Muscle layer of duodenum (tissue), 2 donors: ENCODE measurements around the gene RABGAP1.

Experiments used
- H3K27ac ChIP-seq: one replicate; pipeline ENCODE4 v1.7.0; 2013; ENCODE audit warnings: mild to moderate bottlenecking, low read length
- H3K27me3 ChIP-seq: one replicate; pipeline ENCODE4 v1.7.0; 2013; ENCODE audit warnings: low read depth, mild to moderate bottlenecking, control low read depth, low read length
- H3K36me3 ChIP-seq, 2 donors: one replicate each; pipeline ENCODE4 v1.7.0; 2013; ENCODE audit warnings: low read length in 2 of 2, control low read depth in 1 of 2, mild to moderate bottlenecking in 1 of 2; ENCODE audit not compliant: insufficient read depth in 2 of 2, control insufficient read depth in 1 of 2
- H3K4me1 ChIP-seq, 2 donors: one replicate each; pipeline ENCODE4 v1.7.0; 2013; ENCODE audit warnings: low read length in 2 of 2, mild to moderate bottlenecking in 2 of 2, control low read depth in 1 of 2, moderate library complexity in 1 of 2; ENCODE audit not compliant: insufficient read depth in 2 of 2, control insufficient read depth in 1 of 2
- H3K4me3 ChIP-seq, 2 donors: one replicate each; pipeline ENCODE4 v1.7.0; 2013; ENCODE audit warnings: low read length in 2 of 2, low read depth in 1 of 2, mild to moderate bottlenecking in 1 of 2
- H3K9me3 ChIP-seq, 2 donors: one replicate each; pipeline ENCODE4 v1.7.0; 2013; ENCODE audit warnings: low read length in 2 of 2, control low read depth in 1 of 2, mild to moderate bottlenecking in 1 of 2; ENCODE audit not compliant: control insufficient read depth in 1 of 2
- donor health status: healthy.

RABGAP1 gene

GRCh38 chr9:123087359-123087888 lies 146.6 kb downstream of the RABGAP1 start:
- Histone ChIP-seq H3K36me3 (peaks cover 57 to 64% of the 10 kb centered on the region in 2 donors), H3K9me3 (no peaks in the 10 kb centered on the region)

GRCh38 chr9:123089040-123089439 lies 148.2 kb downstream of the RABGAP1 start:
- no peaks in the 10 kb centered on the region for H3K4me1 ChIP-seq
- H3K4me3 ChIP-seq: no peak overlapping the region
- no peaks in the 10 kb centered on the region for H3K9me3 ChIP-seq
- H3K27ac ChIP-seq: no peak overlapping the region
- H3K36me3 ChIP-seq: peaks cover 56 to 66% of the 10 kb centered on the region in 2 donors
- no peaks in the 10 kb centered on the region for H3K27me3 ChIP-seq

More at GRCh38 chr9:123087359-123087888, 146.6 kb downstream of the RABGAP1 start:
- no peaks in the 10 kb centered on the region for H3K4me1 ChIP-seq
- no peaks in the 10 kb centered on the region for H3K27me3 ChIP-seq
- no peak overlapping the region for H3K4me3 ChIP-seq
- H3K27ac ChIP-seq: no peak overlapping the region

GRCh38 chr9:123089790-123090189 lies 149.0 kb downstream of the RABGAP1 start:
- peaks cover 51 to 59% of the 10 kb centered on the region in 2 donors for H3K36me3 ChIP-seq
- no peak overlapping the region for H3K4me3 ChIP-seq
- no peaks in the 10 kb centered on the region for H3K9me3 ChIP-seq
- H3K27me3 ChIP-seq: no peaks in the 10 kb centered on the region
- H3K27ac ChIP-seq: no peak overlapping the region
- no peaks in the 10 kb centered on the region for H3K4me1 ChIP-seq

GRCh38 chr9:123090198-123090896 lies 149.5 kb downstream of the RABGAP1 start:
- H3K36me3 ChIP-seq: peaks cover 45 to 54% of the 10 kb centered on the region in 2 donors
- H3K4me3 ChIP-seq: no peak overlapping the region
- H3K27me3 ChIP-seq: no peaks in the 10 kb centered on the region
- H3K4me1 ChIP-seq: no peaks in the 10 kb centered on the region
- H3K27ac ChIP-seq: no peak overlapping the region
- no peaks in the 10 kb centered on the region for H3K9me3 ChIP-seq

GRCh38 chr9:123090956-123091355 lies 150.1 kb downstream of the RABGAP1 start:
- Histone ChIP-seq H3K36me3 (peaks cover 42 to 56% of the 10 kb centered on the region in 2 donors), H3K27me3 (no peaks in the 10 kb centered on the region), H3K27ac (no peak overlapping the region), H3K9me3 (no peaks in the 10 kb centered on the region), H3K4me1 (no peaks in the 10 kb centered on the region), H3K4me3 (no peak overlapping the region)

- Histone ChIP-seq H3K36me3 (peaks cover 42 to 61% of the 10 kb centered on the region in 2 donors), H3K27ac (no peak overlapping the region), H3K4me3 (no peak overlapping the region), H3K27me3 (no peaks in the 10 kb centered on the region), H3K9me3 (no peaks in the 10 kb centered on the region), H3K4me1 (no peaks in the 10 kb centered on the region)
These were observed 150.6 kb downstream of the RABGAP1 start for GRCh38 chr9:123091459-123091858.

- Histone ChIP-seq H3K27me3 (no peaks in the 10 kb centered on the region), H3K9me3 (no peaks in the 10 kb centered on the region), H3K27ac (no peak overlapping the region), H3K4me3 (no peak overlapping the region), H3K36me3 (peaks cover 45 to 70% of the 10 kb centered on the region in 2 donors), H3K4me1 (no peaks in the 10 kb centered on the region)
These were observed 152.3 kb downstream of the RABGAP1 start for GRCh38 chr9:123093141-123093540.

GRCh38 chr9:123096987-123097386 lies 156.2 kb downstream of the RABGAP1 start:
- H3K9me3 ChIP-seq: no peaks in the 10 kb centered on the region
- no peaks in the 10 kb centered on the region for H3K27me3 ChIP-seq
- peaks cover 42 to 71% of the 10 kb centered on the region in 2 donors for H3K36me3 ChIP-seq
- H3K4me1 ChIP-seq: no peaks in the 10 kb centered on the region
- no peak overlapping the region for H3K27ac ChIP-seq
- no peak overlapping the region for H3K4me3 ChIP-seq

GRCh38 chr9:123097430-123098095 lies 156.7 kb downstream of the RABGAP1 start:
- no peaks in the 10 kb centered on the region for H3K27me3 ChIP-seq
- no peaks in the 10 kb centered on the region for H3K4me1 ChIP-seq
- no peak overlapping the region for H3K4me3 ChIP-seq
- H3K36me3 ChIP-seq: peaks cover 46 to 73% of the 10 kb centered on the region in 2 donors
- H3K9me3 ChIP-seq: no peaks in the 10 kb centered on the region
- H3K27ac ChIP-seq: no peak overlapping the region

- H3K4me3 ChIP-seq: no peak overlapping the region
- no peaks in the 10 kb centered on the region for H3K4me1 ChIP-seq
- no peak overlapping the region for H3K27ac ChIP-seq
- H3K36me3 ChIP-seq: peaks cover 49 to 74% of the 10 kb centered on the region in 2 donors
- H3K9me3 ChIP-seq: no peaks in the 10 kb centered on the region
- H3K27me3 ChIP-seq: no peaks in the 10 kb centered on the region
These were observed 157.3 kb downstream of the RABGAP1 start for GRCh38 chr9:123098096-123098459.

GRCh38 chr9:123099042-123099441 lies 158.2 kb downstream of the RABGAP1 start:
- Histone ChIP-seq H3K27me3 (no peaks in the 10 kb centered on the region), H3K36me3 (peaks cover 48 to 71% of the 10 kb centered on the region in 2 donors), H3K4me3 (no peak overlapping the region), H3K4me1 (no peaks in the 10 kb centered on the region), H3K9me3 (no peaks in the 10 kb centered on the region), H3K27ac (no peak overlapping the region)
